Cardiac septum (tissue), 1 donor: ENCODE measurements around the gene TMEM14A. TPM values are rescaled to one million over a fixed set of nuclear protein-coding genes. Genes with fewer than 3 reads are reported as not detected.

Source experiments
- DNase-seq: peaks from one replicate; pipeline ENCODE4 v3.0.0-alpha.2; 2020; ENCODE audit warnings: low spot score
- intact Hi-C: fragments of 100-400 bp; cut with DNase I; formaldehyde crosslinking; loops from one replicate; pipeline ENCODE4 v1.14.0; 2022
- total RNA-seq: library from RNA; stranded (reverse); fragmentation: NEBNext Ultra II Directional; extraction: Animal tissue kit (Norgen Biotek cat#: 25700); gene quantifications from one replicate; pipeline ENCODE4 v1.2.1, GENCODE V29; 2021
- donor health status: DM: no; HTN: no; CAD: no.

TMEM14A gene
- total RNA-seq, 1 donor from 2014 or later, result 8.3 TPM

GRCh38 chr6:52726741-52727535, 56.0 kb downstream of the TMEM14A start:
- no peak for DNase-seq
- intact Hi-C loops, result no loop called here

DNA sequence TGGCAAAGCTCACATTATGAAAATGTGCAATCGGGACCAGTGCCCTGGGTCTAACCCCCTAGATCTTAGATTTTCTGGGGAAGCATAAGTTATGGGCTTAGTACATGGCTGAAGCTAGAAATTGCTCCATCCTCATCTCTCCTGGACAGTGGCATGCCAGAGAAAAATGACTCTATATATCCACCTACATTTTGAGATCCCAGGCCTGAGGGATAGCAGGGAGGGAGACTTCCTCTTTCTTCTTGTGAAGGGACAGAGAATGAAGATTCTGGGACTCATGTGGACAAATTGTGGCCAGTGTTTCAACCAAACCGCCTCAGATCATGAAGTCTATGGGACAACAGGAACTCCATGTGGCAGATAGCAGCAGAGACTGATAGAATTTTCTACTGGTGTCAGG, 57.0 kb downstream of the TMEM14A start:
- intact Hi-C loops, result no loop called here

DNA sequence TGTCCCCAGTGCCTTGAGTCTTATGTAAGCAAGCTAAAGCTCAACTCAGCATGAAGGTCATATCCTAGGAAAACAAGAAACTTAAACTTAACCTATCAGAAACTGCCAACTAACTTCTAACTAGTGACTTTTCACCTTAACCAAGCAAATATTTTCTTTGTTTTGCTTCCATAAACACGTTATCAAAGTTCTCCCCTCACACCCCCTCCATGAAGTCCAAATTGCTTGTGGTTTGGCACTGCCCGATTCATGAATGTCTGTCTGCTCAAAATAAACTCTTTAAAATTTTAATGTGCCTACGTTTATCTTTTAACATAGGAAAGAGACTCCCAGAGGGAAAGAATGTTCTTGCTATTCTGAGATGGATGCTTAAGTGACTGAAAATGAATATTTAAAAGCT, 57.5 kb downstream of the TMEM14A start:
- intact Hi-C loops, result no loop called here
- no peak for DNase-seq

More for the DNA sequence above, 57.0 kb downstream of the TMEM14A start:
- DNase-seq, result no peak

GRCh38 chr6:52729576-52729975, 58.7 kb downstream of the TMEM14A start:
- DNase-seq, result no peak
- intact Hi-C loops, result no loop called here

- DNase-seq, result no peak
- intact Hi-C loops, result no loop called here
Observed at GRCh38 chr6:52731719-52732118, 60.8 kb downstream of the TMEM14A start.

DNA sequence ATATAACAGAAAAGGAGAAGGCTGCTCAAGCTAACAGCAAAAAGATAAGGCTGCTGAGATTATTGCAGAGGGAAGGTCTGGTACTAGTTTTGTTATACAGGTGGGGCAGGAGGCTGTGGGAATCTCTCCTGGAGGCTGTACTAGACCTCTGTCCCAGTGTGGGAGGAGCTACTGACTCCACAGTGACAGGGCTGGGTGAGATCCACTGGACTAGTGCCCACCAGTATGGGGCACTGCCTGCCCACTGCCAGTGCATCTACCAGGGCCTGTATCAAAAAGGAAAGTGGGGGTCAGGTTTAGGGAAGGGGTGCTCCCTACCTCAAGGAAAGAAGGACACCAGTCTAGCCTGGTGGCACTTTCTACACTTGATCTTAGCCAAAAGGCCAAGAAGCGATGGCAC, 62.3 kb downstream of the TMEM14A start:
- intact Hi-C loops, result no loop called here
- DNase-seq, result no peak

DNA sequence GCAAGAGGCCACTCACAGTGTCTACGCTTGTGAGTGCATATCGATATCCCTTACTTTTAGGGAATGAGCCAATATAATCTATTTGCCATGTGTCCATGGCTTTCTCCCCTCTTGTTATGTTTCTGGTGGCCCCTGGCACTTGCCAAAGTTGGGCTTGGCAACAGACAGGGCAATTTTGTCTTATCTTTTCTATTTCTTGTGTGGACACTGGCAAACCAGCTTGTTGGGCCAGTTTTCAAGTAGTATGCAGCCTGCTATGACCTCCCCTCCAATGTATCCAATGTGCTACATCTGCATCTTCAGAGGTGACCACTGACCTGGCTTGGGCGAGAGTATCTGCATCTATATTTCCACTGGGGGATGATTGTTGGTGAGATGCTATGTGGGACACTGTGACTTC, 63.2 kb downstream of the TMEM14A start:
- intact Hi-C loops, result no loop called here
- no peak for DNase-seq

- intact Hi-C loops, result no loop called here
Observed at GRCh38 chr6:52735071-52735470, 64.2 kb downstream of the TMEM14A start.

GRCh38 chr6:52736145-52736544, 65.2 kb downstream of the TMEM14A start:
- no peak for DNase-seq
- intact Hi-C loops, result no loop called here

More at GRCh38 chr6:52735071-52735470, 64.2 kb downstream of the TMEM14A start:
- no peak for DNase-seq

Other genes with a start within 250 kb of the TMEM14A start
- gene TRAM2, start 94.1 kb upstream of the TMEM14A start, total RNA-seq, result 10.3 TPM
- gene GSTA2, start 92.4 kb downstream of the TMEM14A start, total RNA-seq, result not detected
- gene GSTA1, start 132.7 kb downstream of the TMEM14A start, total RNA-seq, result not detected
- gene GSTA5, start 169.7 kb downstream of the TMEM14A start, total RNA-seq, result not detected
- not detected for gene GSTA3, start 238.6 kb downstream of the TMEM14A start, total RNA-seq